Activated CD4-positive, alpha-beta T cell treated with anti-CD3 and anti-CD28 coated beads for 36 hours (primary cell): Measurements from ENCODE around the gene PJA1. TPM values are rescaled to one million over a fixed set of nuclear protein-coding genes. Genes with fewer than 3 reads are reported as not detected.

Experiments used
- ATAC-seq: fragments of 200-7000 bp; cut with Tn5 transposase; one replicate; pipeline ENCODE4 v1.10.0; 2021; ENCODE audit warnings: mild to moderate bottlenecking, moderate library complexity
- CTCF ChIA-PET: fragments of 350-600 bp; sonication (Branson Sonifier 250); formaldehyde crosslinking; loops from one replicate; lab custom pipeline; 2021; ENCODE audit warnings: antibody characterized with exemption; lab: Charles Lee
- POLR2A ChIA-PET: fragments of 350-600 bp; sonication (Branson Sonifier 250); formaldehyde crosslinking; loops from one replicate; lab custom pipeline; 2021; ENCODE audit warnings: antibody characterized with exemption, inconsistent platforms; lab: Charles Lee
- DNase-seq: peaks from one replicate; pipeline ENCODE4 v3.0.0-alpha.2; 2020
- H3K27ac Mint-ChIP-seq: one replicate; pipeline ENCODE4 v1.8.0; 2021; ENCODE audit warnings: mixed read lengths
- H3K27me3 Mint-ChIP-seq: one replicate; pipeline ENCODE4 v1.8.0; 2021; ENCODE audit warnings: mixed read lengths
- H3K36me3 Mint-ChIP-seq: one replicate; pipeline ENCODE4 v1.8.0; 2021; ENCODE audit warnings: low read depth, mixed read lengths
- H3K4me1 Mint-ChIP-seq: one replicate; pipeline ENCODE4 v1.8.0; 2021; ENCODE audit warnings: mixed read lengths
- H3K4me3 Mint-ChIP-seq: one replicate; pipeline ENCODE4 v1.8.0; 2021; ENCODE audit warnings: mild to moderate bottlenecking, moderate library complexity, mixed read lengths
- H3K9me3 Mint-ChIP-seq: one replicate; pipeline ENCODE4 v1.8.0; 2021; ENCODE audit warnings: low read depth, mixed read lengths
- intact Hi-C, 2 experiments: fragments of 100-400 bp; cut with DNase I in 1 of 2; cut with micrococcal nuclease in 1 of 2; formaldehyde crosslinking; loops; one replicate each; pipeline versions ENCODE4 v1.14.2 to v1.15.1; 2022 to 2024; cut with DNase I, micrococcal nuclease
- total RNA-seq, 2 experiments: library from RNA; stranded (reverse); gene quantifications; one replicate each; pipeline ENCODE4 v1.2.3, GENCODE V29; 2021

Gene PJA1
- total RNA-seq, 2 experiments from 2014 or later: 18.9 to 19.5 TPM

GRCh38 chrX:69124108-69124507 is 41.1 kb downstream of the PJA1 start:
- DNase-seq (no peak), ATAC-seq (no peak)
- Mint-ChIP-seq H3K4me3 (no peak overlapping the region), H3K27ac (no peak overlapping the region), H3K9me3 (no peaks in the 10 kb centered on the region), H3K4me1 (no peaks in the 10 kb centered on the region), H3K27me3 (peaks cover 5% of the 10 kb centered on the region), H3K36me3 (no peaks in the 10 kb centered on the region)
- intact Hi-C loops: no loop called here
- CTCF ChIA-PET: no interaction called here
- POLR2A ChIA-PET: no interaction called here

- Mint-ChIP-seq H3K36me3 (no peaks in the 10 kb centered on the region), H3K27ac (no peak overlapping the region), H3K4me1 (no peaks in the 10 kb centered on the region), H3K27me3 (peaks cover 5% of the 10 kb centered on the region), H3K4me3 (no peak overlapping the region), H3K9me3 (no peaks in the 10 kb centered on the region)
- POLR2A ChIA-PET: no interaction called here
- CTCF ChIA-PET: no interaction called here
- intact Hi-C loops: no loop called here
- ATAC-seq (no peak), DNase-seq (no peak)
These were observed 41.8 kb downstream of the PJA1 start for GRCh38 chrX:69123481-69123880.

DNA sequence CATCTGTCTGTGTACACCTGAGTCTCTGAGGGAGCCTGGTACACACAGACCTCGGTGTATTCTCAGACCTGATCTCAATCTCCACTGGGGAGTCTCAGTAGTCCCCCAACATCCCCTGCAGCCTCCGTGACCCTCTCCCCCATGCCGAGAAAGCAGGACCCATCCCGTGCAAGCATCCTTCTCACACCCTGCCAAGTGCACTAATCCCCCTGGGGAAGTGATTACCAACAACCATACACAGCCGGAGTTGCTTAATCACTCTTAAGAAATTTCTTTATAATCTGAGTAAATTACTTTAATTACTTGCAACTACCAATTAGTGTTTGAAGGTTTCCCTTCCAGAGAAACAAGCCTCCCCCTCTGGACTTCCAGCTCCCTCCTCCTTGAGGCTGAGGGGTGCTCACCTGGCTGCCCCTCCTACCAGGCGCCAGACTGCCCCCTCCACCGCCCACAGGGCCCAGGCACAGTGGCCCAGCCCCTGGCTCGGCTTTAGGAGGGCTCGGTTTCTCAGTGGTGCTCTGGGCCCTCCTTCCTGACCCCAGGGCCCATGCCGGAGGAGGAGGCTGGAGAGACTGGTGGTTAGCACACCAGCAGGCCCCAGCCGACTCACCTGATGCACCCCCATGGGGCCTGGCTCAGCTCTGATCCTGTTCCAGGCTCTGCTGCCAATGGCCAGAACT is 43.8 kb downstream of the PJA1 start:
- POLR2A ChIA-PET: no interaction called here
- no peak overlapping the region for H3K27ac Mint-ChIP-seq
- CTCF ChIA-PET: no interaction called here
- intact Hi-C loops: no loop called here
- no peak overlapping the region for H3K4me3 Mint-ChIP-seq
- no peak for DNase-seq
- H3K36me3 Mint-ChIP-seq: no peaks in the 10 kb centered on the region
- no peaks in the 10 kb centered on the region for H3K4me1 Mint-ChIP-seq
- H3K27me3 Mint-ChIP-seq: no peaks in the 10 kb centered on the region
- no peak for ATAC-seq
- no peaks in the 10 kb centered on the region for H3K9me3 Mint-ChIP-seq

DNA sequence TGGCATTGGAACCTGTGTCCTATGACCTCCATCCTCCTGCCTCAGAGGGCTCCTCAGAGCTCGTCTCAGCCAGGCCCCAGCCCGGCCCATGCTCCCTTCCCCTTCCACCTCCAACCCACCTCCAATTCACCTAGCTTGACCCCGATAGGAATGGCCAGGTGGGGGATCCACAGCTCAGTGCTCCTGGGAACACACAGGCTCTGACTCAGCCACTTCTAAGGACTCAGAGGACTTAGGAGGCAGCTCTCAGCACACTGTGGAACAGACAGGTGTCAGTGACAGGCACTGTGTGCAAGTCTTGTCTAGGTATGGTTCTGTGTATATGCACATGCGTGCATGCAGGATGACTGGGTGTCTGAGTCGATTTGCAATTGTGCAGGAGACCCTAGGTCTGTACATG is 44.8 kb downstream of the PJA1 start:
- DNase-seq (no peak), ATAC-seq (no peak)
- Mint-ChIP-seq H3K4me1 (no peaks in the 10 kb centered on the region), H3K27ac (no peak overlapping the region), H3K9me3 (no peaks in the 10 kb centered on the region), H3K27me3 (no peaks in the 10 kb centered on the region), H3K4me3 (no peak overlapping the region), H3K36me3 (no peaks in the 10 kb centered on the region)
- ChIA-PET CTCF (no interaction called here), POLR2A (no interaction called here)
- intact Hi-C loops: no loop called here

GRCh38 chrX:69119122-69119521 is 46.1 kb downstream of the PJA1 start:
- ChIA-PET POLR2A (no interaction called here), CTCF (interaction anchor here (0.9 kb wide), 1 partner anchor 15 kb away, joined by 3 read pairs; no protein-coding TSS in a partner anchor)
- Mint-ChIP-seq H3K27ac (no peak overlapping the region), H3K36me3 (no peaks in the 10 kb centered on the region), H3K4me1 (no peaks in the 10 kb centered on the region), H3K27me3 (no peaks in the 10 kb centered on the region), H3K4me3 (no peak overlapping the region), H3K9me3 (no peaks in the 10 kb centered on the region)
- no peak for ATAC-seq
- DNase-seq: no peak
- intact Hi-C loops: no loop called here

DNA sequence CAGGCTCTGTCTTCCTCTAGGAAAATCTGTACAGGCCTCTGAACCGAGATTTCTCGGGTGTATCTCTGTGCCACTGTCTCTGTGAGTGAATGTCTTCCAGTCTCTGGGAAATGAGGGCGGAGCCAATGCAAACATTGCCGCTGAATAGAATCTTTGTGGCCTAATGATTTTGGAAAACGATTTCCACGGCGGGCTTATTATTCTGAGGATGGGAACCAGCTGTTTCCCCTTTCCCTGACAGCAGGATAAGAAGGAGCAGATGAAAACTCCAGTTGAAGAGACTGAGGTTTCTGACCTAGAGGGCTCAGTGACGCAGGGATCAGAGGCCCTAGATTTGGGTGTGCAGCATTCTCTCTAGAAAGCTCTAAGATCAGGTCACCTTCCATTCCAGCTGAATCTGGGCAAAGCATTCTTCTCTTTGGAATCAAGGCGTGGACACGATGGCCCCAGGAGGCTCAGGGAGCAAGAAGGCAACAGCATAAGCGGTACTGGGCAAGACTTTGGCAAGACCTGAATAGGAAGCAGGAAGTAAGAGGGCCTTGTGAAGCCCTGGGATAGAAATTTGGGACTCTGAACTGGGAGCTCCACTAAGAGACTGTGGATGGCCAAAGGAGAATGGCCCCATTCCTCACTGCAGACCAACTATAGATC is 47.3 kb downstream of the PJA1 start:
- no peak for DNase-seq
- H3K27ac Mint-ChIP-seq: no peak overlapping the region
- ChIA-PET POLR2A (no interaction called here), CTCF (interaction anchor here (0.7 kb wide), 1 partner anchor 751 kb away, joined by 4 read pairs; no protein-coding TSS in a partner anchor)
- no peak for ATAC-seq
- H3K27me3 Mint-ChIP-seq: no peaks in the 10 kb centered on the region
- no peaks in the 10 kb centered on the region for H3K36me3 Mint-ChIP-seq
- no peaks in the 10 kb centered on the region for H3K4me1 Mint-ChIP-seq
- no peaks in the 10 kb centered on the region for H3K9me3 Mint-ChIP-seq
- H3K4me3 Mint-ChIP-seq: no peak overlapping the region
- intact Hi-C loops: no loop called here

- intact Hi-C loops: no loop called here
- CTCF ChIA-PET: no interaction called here
- H3K27me3 Mint-ChIP-seq: no peaks in the 10 kb centered on the region
- H3K36me3 Mint-ChIP-seq: no peaks in the 10 kb centered on the region
- no peaks in the 10 kb centered on the region for H3K9me3 Mint-ChIP-seq
- POLR2A ChIA-PET: no interaction called here
- no peak overlapping the region for H3K27ac Mint-ChIP-seq
- DNase-seq (no peak), ATAC-seq (no peak)
- H3K4me1 Mint-ChIP-seq: no peaks in the 10 kb centered on the region
- no peak overlapping the region for H3K4me3 Mint-ChIP-seq
These were observed 49.2 kb downstream of the PJA1 start for GRCh38 chrX:69116077-69116476.

GRCh38 chrX:69113723-69114122 is 51.5 kb downstream of the PJA1 start:
- H3K9me3 Mint-ChIP-seq: no peaks in the 10 kb centered on the region
- no peak for DNase-seq
- H3K4me1 Mint-ChIP-seq: no peaks in the 10 kb centered on the region
- ATAC-seq: no peak
- no peaks in the 10 kb centered on the region for H3K27me3 Mint-ChIP-seq
- H3K36me3 Mint-ChIP-seq: no peaks in the 10 kb centered on the region
- H3K4me3 Mint-ChIP-seq: no peak overlapping the region
- CTCF ChIA-PET: no interaction called here
- no peak overlapping the region for H3K27ac Mint-ChIP-seq
- POLR2A ChIA-PET: no interaction called here
- intact Hi-C loops: no loop called here
